ENCODE data around the gene ARHGAP6.

The ARHGAP6 gene

GRCh38 chrX:11205796-11206195 is 459.9 kb downstream of the ARHGAP6 start:
- DNase-seq: no peak

DNA sequence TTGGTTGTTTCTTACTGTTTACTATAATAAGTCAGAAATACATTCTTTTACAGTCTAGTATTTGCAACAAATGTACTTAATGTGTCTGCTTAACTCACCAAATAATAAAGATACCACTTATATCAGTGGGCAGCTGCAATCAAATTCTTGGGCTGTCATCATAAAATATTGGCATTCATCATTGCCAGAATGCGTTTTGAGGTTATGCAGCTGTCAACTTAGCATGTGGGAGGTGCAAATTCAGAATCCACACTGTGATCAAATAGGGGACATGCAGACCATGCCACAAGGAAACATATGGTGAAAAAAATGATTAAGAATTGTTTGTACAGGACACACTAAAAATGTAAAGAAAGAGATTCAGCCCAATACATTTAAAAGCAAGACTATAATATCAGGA is 468.0 kb downstream of the ARHGAP6 start:
- no peak for DNase-seq

GRCh38 chrX:11196476-11196875 is 469.2 kb downstream of the ARHGAP6 start:
- DNase-seq: no peak

DNA sequence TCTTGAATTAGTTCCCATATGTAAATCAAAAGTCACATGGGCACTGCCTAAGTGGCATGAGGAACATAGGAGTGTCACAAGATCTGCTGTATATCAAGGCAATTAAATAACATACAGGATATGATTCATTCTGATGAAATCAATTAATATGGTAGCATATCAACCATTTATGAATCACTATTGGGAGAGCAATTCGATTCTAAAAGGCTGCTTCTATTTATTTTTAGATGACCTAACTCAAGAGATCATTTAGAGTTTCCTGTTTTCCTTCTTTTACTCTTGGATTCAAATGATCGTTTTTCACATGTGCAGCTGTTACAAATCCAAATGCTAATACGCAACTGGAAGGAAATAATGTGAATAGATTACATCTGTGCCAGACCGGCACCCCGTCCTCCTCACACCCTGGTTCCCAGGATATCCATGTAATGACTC is 472.7 kb downstream of the ARHGAP6 start:
- no peak for DNase-seq

- no peak for DNase-seq
These were observed 474.8 kb downstream of the ARHGAP6 start for GRCh38 chrX:11190745-11191510.

GRCh38 chrX:11189097-11189496 is 476.6 kb downstream of the ARHGAP6 start:
- DNase-seq: no peak

- DNase-seq: no peak
These were observed 477.1 kb downstream of the ARHGAP6 start for GRCh38 chrX:11188664-11189063.

GRCh38 chrX:11187001-11187400 is 478.7 kb downstream of the ARHGAP6 start:
- DNase-seq: no peak

GRCh38 chrX:11185861-11186260 is 479.9 kb downstream of the ARHGAP6 start:
- DNase-seq: no peak

DNA sequence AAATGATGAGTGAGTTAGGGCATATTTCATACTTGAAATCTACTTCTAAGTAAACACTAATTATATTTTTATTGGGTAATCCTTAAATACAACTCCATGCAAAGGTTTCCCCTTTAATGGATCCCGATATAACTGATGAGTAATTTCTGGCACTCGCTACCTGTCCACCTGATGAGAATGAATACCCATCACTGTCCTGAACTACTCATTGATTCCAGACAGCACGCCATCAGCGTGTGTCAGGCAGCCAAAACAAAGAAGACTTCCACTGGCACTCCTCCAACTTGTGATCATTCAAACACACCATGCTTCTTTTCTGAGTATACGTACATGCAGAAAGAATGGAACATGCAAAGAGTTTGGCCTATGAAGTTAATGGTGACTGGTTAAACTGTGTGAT is 485.1 kb downstream of the ARHGAP6 start:
- no peak for DNase-seq

DNA sequence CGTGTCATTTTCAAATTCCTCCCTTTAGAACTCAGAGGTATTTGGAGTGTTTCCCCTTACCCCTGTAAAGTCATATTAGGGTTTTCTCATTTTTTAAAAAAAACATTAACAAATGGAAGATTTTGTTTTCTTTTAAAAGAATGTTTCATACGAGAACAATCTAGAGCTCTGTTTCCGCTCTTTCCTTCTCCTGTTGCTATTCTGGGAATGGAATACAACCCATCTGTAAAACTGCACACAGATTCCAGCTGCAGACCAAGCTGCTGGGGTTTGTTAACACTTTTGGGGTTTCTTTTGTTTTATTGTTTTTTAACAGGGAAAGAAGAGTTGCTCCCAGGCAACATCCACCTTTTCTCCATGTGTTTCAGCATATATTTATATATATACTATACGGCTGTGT is 493.3 kb downstream of the ARHGAP6 start:
- no peak for DNase-seq

GRCh38 chrX:11171956-11172355 is 493.8 kb downstream of the ARHGAP6 start:
- DNase-seq: no peak

- DNase-seq: no peak
These were observed 501.3 kb downstream of the ARHGAP6 start for GRCh38 chrX:11164433-11164832.

- no peak for DNase-seq
These were observed 506.6 kb downstream of the ARHGAP6 start for GRCh38 chrX:11159149-11159548.

- DNase-seq: no peak
These were observed 513.7 kb downstream of the ARHGAP6 start for GRCh38 chrX:11151799-11152559.

GRCh38 chrX:11148401-11148800 is 517.3 kb downstream of the ARHGAP6 start:
- no peak for DNase-seq

DNA sequence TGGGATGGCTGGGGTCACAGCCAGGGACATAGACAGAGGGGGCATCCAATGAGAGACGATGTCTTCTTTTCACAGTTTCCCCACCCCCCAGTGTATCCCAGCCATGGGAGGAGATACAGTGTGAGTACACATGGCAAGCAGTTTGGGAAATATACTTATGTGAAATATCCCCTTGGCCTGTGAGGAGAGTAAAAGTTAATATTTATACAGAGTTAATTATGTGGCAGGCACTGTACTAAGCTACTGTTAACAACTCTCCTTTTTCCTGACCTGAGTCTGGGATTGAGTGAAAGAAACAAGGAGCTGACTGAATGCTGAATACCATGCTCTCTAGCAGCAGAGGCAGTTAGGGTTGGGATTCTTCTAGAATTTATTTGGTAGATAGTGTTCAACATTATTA is 519.3 kb downstream of the ARHGAP6 start:
- DNase-seq: no peak

DNA sequence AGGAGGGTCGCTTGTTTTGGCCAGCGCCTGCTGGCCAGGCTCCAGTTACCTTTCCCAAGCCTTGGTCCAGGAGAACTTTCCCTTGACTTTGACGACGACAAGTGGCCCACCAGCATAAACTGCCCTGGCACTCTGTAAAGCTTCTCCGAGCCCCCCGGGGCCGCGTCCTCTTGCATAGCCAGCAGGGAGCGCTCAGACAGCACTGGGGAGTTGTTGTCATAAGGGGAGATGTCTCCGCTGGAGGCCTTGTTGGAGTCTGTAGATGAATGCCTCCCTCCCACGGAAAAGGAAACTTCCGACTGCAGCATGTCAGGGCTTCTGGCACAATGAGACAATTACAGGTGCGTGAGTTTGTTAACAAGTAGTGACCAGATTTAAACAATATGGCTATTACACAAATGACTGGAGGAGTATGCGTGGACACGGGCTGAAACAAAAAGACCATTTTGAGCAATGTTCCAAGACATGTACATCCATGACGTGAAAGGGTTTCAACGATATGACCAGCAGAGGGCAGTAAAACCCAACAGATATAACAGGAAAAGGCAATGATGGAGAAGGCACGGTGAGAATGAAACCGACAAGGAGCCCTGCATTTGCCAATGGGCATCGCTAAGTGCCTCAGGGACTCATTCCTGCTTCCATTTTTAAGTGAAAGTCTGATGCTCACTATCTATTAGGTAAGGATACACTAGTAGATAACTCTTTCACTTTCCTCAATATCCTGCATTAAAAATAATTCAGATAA is 521.6 kb downstream of the ARHGAP6 start:
- peak in 2 of 4 experiments; percentile 1 for DNase-seq

DNA sequence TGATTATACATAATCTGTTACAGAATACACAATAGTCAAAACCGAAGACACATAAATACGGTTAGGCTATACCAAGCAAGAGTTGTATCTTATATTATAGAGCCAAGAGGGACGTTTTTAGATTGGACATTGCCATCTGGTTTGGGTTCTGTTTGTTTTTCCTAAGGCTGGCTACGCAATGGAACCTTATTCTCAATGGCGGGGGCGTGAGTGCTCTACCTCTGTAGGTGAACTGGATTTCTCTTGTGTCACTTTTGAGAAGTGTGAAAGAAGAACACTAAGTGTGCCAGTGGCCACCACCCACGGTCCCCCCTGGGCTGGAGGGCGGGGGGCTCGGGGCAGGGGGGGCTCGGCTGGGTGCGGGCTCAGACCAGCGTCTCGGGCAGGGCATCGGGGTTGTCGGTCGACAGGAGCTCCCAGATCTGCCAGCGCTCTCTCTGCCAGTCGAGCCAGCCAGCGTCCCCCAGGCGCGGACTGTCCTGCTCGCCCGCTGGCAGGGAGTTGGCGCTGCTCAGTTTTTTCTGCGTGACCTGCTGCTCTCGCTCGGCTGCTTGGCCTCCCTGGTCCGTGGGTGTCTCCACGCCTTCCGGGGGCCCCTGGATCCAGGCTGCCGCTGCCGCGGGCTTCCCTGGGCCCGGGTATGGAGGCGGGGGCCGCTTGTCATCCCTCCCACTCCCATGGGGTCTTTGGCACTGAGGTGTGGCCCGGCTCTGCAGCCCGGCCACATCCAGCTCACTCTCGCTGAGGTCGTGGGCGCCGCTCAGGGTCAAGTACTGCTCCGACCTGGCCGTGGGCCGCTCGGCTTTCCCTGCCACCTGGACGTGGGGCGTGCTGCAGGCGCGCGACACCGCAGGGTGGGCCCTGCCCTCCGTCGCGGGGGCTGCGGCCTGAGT is 527.0 kb downstream of the ARHGAP6 start:
- no peak for DNase-seq

DNA sequence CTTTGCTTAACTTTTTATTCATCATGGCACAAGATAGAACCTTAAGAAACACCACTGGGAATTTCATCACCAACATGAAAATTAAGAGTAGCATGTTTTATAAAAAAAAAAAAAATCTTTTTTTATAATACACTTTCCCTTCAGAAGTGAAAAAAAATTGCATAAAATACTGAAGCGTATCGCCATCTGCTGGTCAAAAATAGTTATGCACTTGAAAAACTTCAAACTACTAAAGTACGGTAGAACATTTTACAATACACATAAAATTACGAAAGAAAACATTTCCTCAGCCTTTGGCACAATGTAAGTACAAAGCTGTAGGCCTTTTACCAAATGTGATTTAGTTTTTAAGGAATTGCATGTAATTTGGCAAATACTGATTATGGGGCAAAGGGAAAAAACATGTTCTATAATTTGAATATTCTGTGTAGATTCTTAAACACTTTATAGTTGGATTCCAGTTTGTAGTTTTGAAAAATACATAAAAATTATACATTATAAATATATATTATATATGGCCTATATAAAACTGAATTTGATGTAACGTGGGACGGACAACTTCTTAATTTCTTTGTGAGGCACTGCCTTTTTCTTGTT is 528.1 kb downstream of the ARHGAP6 start:
- DNase-seq: no peak

DNA sequence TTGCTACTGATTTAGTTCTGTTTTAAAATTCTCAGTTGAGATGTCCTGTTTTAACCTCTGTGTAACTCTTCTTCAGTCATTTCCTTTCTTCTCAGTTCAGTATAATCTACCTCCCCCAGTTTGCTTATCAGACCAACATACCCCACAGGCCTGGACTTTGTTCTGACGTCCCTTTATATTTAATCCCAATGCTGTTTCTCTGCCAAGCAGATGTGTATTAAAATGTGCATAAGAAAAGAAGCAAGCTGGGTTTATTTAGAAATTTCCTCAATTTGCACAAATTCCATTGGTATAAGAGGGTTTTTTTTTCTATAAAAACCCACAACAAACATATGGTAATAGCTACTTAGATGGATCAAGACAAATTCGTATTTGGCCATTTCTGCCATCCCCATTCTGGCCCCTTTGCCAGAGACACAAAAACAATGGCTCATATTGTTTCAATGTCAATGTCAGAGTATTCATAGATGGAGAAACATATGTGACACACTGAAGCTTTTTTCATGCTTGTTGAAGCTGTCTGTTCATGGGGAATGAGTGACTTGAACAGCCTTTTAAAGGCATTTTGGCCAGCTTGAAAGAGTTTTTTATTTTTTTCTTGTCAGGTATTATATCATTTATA is 530.0 kb downstream of the ARHGAP6 start:
- no peak for DNase-seq

- no peak for DNase-seq
These were observed 534.6 kb downstream of the ARHGAP6 start for GRCh38 chrX:11131146-11131545.
